ENCODE results near the gene GPM6B. TPM values are rescaled to one million over a fixed set of nuclear protein-coding genes. Genes with fewer than 3 reads are reported as not detected.

GPM6B gene
- polyA plus RNA-seq, 1 donor: 18.1 TPM

- peak; percentile 29 for DNase-seq
Observed at GRCh38 chrX:13721819-13722519, 94.9 kb downstream of the GPM6B start.

- no peak for DNase-seq
Observed at GRCh38 chrX:13721371-13721770, 95.5 kb downstream of the GPM6B start.

Other genes with a start within 250 kb of the GPM6B start
- gene EGFL6, start 247.5 kb downstream of the GPM6B start, polyA plus RNA-seq (ENCODE audit: insufficient read length): 53.7 TPM
- gene TCEANC, start 164.0 kb downstream of the GPM6B start, polyA plus RNA-seq (ENCODE audit: insufficient read length): 4.2 TPM
- 14.0 TPM for gene RAB9A, start 128.0 kb downstream of the GPM6B start, polyA plus RNA-seq (ENCODE audit: insufficient read length)
- gene TRAPPC2, start 82.5 kb downstream of the GPM6B start, polyA plus RNA-seq (ENCODE audit: insufficient read length): 10.4 TPM
- gene OFD1, start 82.3 kb downstream of the GPM6B start, polyA plus RNA-seq (ENCODE audit: insufficient read length): 21.6 TPM
- gene GEMIN8, start 212.8 kb upstream of the GPM6B start, polyA plus RNA-seq (ENCODE audit: insufficient read length): 16.4 TPM